ENCODE results near the gene C2orf92.
"Not testable (repeated sequence)": the region's sequence is repeated elsewhere in the genome, so short reads cannot be mapped to it uniquely, and the experiment has no call there.

C2orf92 gene

DNA sequence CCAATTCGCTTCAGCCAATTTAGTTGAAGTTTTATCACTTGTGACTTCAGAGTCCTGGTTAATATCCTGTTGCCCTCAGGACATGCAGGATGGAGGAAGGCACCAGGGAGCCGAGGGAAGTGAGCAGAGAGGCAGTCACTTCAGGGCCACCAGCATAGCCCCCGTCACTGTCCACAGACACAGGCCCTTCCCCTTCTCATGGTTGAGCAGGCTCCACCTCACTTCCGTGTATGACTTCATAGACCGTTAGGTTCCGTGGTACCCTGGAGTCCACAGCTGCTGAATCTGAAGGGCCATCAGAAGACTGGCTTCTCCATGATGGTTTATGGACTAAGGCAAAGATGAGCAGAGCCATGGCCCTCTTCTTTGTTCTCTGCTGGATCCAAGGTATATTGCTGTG, at the start of gene C2orf92:
C2orf92 (plus strand) TSS at position 266 of the 400 bp plus-strand sequence; CDS start at position 342, 76 bp downstream.
- in situ Hi-C loops (cut with MboI; ENCODE audit: low sequenced_read_pairs), result loop anchor here (25.0 kb wide), 1 partner anchor 1607 kb away; no protein-coding TSS in a partner anchor

DNA sequence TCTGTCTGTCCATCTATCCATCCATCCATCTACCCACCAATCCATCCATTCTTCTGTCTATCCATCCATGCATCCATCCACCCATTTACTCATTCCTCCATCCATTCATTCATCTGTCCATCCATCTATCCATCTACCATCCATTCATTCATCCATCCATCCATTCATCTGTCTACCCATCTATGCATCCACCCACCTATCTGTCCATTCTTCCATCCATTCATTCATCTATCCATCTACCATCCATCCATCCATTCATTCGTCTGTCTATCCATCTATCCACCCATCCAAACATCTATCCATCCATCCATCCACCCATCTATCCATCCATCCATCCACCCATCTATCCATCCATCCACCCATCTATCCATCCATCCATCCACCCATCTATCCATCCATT, 49.0 kb upstream of the C2orf92 start:
- in situ Hi-C loops (cut with MboI; ENCODE audit: low sequenced_read_pairs), result not testable (repeated sequence)

DNA sequence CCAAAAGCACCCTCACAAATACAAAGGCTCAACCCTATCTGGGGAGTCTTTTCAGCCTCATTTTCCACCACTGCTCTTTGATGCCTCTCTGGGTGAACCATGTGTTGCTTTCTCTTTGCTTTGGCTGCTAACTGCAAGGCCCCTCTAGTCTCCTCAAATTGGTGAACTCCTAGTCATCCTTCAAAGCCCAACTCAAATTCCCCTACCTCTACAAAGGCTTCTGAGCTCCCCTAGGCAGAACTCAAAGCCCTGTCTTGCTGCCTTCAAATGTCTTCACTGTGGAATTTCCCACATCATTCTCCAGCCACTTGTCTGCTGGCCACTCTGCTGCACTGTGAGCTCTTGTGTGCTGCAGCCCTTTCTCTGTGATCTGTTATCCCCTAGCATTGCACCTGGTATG, 46.5 kb upstream of the C2orf92 start:
- in situ Hi-C loops (cut with MboI; ENCODE audit: low sequenced_read_pairs), result not testable (repeated sequence)

DNA sequence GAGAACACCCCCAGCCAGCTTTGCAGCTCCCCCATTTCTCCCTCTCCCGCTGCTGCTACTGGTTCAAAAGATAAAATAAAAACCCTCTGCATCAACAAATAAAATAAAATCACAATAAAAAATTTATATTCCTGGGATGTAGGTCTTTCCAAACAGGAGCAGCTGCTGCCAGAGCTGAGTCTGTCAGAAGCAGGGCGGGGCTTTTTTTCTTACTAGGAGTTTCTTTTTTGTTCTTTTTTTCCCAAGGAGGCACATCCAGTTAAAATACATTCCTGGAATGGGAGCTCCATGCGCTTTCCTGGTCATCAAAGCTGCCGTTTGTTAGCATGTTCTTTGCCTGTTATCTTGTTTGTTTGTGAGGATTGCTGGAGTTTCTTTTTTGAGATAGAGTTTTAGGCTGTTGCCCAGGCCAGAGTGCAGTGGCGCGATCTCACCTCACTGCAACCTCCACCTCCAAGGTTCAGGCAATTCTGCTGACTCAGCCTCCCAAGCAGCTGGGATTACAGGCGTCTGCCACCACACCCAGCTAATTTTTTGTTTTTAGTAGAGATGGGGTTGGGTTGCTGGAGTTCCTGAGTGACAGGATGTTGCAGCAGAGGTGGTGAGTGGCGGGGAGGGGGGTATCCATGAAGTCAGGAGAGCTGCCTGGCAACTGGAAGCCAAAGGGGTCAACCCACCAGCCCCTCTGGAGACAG, 44.0 kb upstream of the C2orf92 start:
- in situ Hi-C loops (cut with MboI; ENCODE audit: low sequenced_read_pairs), result not testable (repeated sequence)

DNA sequence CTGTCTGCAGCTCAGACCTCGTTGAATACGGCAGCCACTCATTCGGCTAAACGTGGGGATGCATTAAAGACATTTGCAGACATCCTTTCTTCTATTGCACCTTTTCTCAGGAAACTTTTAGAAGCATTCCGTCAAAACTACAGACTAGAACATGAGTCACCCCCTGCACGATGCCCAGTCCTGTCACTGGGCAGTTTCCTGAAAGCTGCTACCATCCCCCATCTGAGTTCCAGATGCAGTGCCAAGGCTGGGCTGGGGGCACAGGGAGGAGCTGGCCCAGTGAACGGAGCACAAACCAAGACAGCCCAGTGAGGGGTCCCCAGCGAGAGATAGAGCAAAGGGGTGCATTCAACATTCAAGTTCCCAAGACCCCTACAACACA, 43.5 kb upstream of the C2orf92 start:
- in situ Hi-C loops (cut with MboI; ENCODE audit: low sequenced_read_pairs), result not testable (repeated sequence)

DNA sequence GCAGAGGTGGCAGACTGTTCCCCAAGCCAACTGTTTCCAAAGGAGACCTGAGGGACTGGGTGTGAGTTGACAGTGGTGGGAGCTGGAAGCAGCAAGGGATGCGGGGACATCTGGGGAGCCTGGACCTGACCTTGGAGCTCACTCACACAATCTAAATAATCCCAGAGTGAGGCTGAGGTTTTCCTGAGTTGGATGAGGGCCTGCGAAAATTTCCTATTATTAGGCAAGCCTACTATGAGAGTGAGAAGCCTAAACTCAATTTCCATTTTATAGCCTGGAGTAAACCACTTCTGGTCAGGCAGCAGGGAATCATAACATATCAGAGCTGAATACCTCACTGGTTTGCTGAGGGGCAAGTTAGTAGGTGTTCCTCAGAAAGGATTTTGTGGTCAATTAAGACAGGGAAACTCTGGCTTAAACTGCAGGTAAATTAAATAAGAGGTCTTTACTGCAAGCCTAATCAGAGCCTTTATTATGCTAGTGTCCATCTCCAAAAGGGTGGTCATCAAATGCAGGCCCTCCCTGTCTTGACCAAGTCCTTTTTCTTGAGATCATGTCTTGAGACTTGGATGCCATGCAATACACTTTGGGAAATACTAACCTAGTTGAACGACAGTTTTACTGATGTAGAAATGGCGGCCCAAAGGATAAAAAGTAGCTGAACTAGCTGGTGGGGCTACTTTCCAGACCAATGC, 25.3 kb upstream of the C2orf92 start:
- in situ Hi-C loops (cut with MboI; ENCODE audit: low sequenced_read_pairs), result no loop called here

DNA sequence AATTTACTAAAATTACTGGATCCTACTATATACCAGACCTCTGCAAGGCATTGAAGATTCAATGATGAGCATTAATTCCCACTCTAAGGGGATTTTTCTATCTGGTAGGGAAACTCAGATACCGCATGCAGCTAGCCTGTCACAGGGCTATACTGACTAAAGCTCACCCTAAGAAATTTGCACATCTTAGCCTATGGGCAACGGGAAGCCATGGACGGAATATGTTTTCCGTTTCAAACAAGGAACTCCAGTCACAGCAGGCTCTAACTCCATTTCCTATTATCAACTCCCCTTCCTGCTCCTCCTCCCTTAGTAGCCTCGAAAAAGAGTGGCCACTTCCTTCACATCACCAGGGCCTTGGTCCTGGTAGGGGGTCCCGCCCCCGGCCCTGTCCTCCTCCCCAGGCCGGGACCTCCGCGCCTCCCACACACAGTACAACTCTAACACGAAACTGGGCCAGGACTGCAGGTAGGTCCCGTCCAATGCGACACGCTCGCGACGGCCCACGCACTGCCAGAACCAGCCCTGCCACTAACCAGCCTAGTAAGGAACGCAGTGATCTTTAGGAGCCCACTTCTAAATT, 24.3 kb upstream of the C2orf92 start:
- in situ Hi-C loops (cut with MboI; ENCODE audit: low sequenced_read_pairs), result no loop called here

DNA sequence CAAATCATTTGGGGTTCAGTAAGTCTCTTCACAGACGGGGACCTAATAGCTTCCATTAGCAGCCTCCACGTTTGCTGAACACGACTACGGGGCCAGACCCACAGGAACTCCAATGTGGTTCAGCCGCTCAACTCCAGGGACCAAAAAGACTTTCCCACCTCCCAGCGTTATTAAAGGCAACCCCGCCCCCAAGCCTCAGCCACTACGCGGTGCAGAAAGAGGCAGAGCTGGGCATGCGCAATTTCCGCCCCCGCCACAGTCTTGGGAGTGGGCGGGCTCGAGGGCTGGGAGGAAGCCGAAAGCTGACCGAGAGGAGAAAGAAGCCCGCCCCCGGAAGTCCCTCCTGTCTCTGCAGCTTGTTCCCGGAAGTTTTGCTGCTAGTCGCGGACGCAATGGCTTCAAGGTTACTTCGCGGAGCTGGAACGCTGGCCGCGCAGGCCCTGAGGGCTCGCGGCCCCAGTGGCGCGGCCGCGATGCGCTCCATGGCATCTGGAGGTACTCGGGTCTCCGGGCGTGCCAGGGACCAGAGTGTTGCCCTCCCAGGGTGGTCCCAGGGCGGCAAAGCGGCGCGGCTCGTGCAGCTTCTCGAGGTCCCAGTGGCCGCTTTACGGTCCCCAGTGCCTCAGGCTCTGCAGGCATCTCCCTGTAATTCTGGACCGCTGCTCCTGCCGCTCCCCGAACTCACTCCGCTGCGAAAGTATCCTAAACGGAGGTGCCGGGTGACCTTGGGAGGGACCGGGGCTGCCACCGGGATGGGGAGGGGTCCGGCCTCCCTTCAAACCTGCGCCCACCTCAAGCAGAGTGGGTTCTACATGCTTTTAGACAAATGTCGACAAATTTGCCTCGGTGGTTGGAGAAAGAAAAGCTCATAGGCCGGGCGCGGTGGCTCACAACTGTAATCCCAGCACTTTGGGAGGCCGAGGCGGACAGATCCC, 23.6 kb upstream of the C2orf92 start, which contains the start of gene COX5B:
COX5B (plus strand) TSS at position 368 of the 935 bp plus-strand sequence; CDS start at position 393, 25 bp downstream.
- in situ Hi-C loops (cut with MboI; ENCODE audit: low sequenced_read_pairs), result no loop called here

DNA sequence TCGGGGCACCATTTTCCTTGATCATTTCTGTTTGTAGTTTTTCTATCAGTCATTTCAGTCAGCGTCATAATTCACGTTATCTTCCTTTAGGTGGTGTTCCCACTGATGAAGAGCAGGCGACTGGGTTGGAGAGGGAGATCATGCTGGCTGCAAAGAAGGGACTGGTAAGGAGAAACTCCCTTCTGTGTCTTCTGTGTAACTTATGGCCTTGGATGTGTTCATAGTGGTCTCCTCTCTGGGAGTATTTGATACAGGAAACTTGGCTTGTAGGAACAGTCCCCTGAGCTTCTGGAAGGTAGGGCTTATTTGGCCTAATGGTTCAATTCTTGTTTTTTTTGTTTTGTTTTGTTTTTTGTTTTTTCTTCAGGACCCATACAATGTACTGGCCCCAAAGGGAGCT, 22.5 kb upstream of the C2orf92 start:
- in situ Hi-C loops (cut with MboI; ENCODE audit: low sequenced_read_pairs), result no loop called here

DNA sequence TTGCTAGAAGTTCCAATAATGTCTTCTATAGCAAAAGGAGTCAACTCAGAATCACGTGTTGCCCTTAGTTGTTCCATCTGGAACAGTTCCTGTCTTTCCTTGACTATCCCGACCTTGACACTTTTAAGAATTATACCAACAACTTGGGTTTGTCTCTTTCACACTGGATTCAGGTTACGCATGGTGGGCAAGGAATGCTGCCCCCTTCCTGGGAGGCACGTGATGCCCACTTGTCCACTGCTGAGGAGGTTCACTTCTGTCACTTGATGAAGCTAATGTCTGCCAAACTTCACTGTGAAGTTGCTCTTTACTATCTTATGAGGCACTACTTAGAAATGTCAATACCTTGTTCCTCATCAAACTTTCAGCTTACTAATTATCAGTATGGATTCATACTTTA, 18.4 kb upstream of the C2orf92 start:
- in situ Hi-C loops (cut with MboI; ENCODE audit: low sequenced_read_pairs), result loop anchor here (25.0 kb wide), 1 partner anchor 1589 kb away; no protein-coding TSS in a partner anchor

DNA sequence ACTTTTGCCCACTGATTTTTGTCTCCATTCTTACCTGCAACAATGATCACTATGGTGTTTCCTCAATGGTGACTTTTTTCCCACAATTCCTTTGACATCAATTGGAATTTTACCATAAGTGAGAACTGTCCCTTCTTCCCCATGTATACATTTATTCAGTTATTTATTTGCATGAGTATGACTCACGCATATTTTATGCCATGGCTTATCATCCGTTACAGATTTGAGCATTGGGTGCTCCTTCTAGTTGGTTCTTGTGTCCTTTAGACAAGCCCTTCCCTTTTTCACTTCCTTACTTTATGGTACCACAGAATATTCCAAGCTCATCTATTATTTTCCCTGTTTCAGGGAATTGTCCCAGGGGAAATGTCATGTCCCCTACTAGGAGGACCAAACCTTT, 16.0 kb upstream of the C2orf92 start:
- in situ Hi-C loops (cut with MboI; ENCODE audit: low sequenced_read_pairs), result loop anchor here (25.0 kb wide), 1 partner anchor 1591 kb away; no protein-coding TSS in a partner anchor

DNA sequence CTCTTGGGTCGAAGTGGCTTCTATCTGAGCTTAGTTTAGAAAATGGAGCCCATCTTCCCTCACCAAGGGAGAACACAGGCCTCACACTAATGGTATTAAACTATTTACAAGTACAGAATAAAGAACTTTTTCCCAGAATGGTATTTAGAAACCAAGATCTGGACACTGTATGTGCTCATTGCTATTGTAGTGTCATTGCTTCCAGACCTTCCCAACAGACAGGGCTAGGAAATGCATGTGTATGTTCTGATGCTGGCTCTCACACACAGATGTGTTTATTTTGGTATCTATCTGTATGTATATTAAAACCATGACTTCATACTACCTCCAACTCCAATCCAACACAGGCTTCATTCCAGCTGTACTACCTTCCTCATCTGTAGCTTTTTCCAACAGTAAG, 15.6 kb upstream of the C2orf92 start:
- in situ Hi-C loops (cut with MboI; ENCODE audit: low sequenced_read_pairs), result loop anchor here (25.0 kb wide), 1 partner anchor 1592 kb away; no protein-coding TSS in a partner anchor

DNA sequence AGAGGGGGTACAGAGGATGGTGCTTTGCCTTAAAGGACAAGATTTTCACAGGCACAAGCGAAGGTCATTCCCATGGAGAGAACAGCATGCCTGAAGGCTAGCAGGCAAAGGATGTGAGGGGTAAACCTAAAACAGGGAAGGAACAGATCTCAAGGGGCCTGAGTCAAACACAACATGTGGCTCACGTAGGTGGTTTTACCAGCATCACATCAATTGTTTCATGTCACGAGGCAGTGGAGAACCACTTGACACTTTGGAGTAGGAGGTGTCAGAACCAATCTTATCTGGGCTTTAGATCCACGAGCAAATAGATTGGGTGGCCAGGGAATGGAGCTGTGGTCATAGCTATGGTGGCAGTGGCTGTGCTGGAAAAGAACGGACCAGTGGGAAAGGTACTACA, 15.2 kb upstream of the C2orf92 start:
- in situ Hi-C loops (cut with MboI; ENCODE audit: low sequenced_read_pairs), result loop anchor here (25.0 kb wide), 1 partner anchor 1592 kb away; no protein-coding TSS in a partner anchor

DNA sequence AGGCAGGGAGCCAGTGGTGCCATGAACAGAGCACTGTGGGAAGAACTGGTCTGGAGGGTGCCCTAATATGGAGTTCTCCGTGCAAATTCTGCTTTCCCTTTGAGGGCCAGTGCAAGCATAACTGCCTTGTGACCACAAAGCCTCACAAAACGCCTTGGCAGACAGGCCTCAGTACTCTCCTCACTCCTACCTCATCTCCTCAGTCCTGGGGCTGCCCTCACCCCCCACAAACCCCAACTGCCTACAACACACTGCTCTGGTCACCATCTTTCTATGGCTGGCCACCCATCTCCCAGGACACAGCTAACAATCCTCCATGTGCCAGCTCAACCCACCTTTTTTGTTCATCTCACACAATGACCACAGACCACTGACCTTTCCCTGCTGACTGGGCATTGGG, 14.7 kb upstream of the C2orf92 start:
- in situ Hi-C loops (cut with MboI; ENCODE audit: low sequenced_read_pairs), result loop anchor here (25.0 kb wide), 1 partner anchor 1592 kb away; no protein-coding TSS in a partner anchor

DNA sequence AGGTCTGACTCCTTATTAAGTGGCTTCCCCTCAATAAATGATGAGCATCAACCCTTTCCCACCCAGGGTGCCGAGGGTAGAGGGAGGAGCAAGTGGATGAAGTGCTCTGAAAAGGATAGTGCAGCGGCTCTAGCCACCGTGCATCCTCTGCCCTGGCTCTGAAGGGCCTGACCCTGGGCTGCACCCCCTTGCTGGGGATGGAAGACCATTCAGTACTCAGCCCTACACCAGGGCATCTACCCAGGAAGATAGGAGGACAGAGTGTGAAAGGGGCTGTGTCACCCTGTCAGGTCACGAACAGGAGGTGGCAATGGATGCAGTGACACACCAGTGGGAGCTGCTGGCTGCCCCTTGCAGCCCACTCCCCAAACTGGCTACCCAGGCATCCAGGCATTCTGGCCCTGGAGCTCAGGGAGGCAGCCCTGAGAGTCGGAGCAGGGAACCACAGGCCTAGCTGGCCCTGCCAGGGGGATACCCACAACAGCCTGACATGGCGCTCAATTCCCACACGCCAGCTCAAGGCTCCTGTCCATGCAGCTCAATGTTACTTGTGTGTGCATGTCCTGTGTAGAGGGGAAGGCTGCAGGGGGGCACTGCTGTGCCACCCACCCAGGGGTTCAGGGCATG, 13.3 kb upstream of the C2orf92 start:
- in situ Hi-C loops (cut with MboI; ENCODE audit: low sequenced_read_pairs), result loop anchor here (25.0 kb wide), 1 partner anchor 1594 kb away; no protein-coding TSS in a partner anchor

DNA sequence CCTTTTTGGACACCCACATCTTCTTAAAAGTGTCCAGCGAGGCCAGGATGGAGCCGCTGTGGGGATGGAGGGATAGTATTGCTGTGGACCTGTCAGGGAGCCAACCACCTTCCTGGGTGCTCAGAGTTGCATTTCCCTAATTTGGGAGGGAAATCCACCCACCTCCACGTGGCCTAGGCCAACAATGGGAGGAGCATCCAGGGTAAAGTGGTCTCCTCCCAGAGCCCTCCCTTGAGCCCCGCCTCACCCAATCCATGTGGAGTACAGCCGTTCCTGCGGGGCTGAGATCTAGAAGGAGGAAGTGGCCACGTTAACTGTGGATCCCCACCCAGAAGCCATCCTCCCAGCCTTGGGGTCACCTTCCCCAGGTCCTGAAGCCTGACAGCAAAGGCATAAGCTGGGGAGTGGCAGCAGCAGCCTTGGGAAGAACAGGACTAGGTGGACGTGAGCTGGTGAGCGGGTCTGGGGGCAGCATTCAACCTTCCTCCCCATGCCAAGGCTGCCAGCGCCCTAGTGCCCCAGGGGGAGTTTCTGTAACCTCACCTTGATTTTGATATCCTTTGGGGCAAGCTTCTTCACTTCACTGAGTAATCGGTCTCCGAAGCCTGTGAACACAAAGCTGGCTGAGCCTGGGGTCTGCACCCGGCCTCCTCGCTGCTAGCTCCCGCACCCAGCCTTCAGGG, 12.5 kb upstream of the C2orf92 start:
- in situ Hi-C loops (cut with MboI; ENCODE audit: low sequenced_read_pairs), result loop anchor here (25.0 kb wide), 1 partner anchor 1595 kb away; no protein-coding TSS in a partner anchor

DNA sequence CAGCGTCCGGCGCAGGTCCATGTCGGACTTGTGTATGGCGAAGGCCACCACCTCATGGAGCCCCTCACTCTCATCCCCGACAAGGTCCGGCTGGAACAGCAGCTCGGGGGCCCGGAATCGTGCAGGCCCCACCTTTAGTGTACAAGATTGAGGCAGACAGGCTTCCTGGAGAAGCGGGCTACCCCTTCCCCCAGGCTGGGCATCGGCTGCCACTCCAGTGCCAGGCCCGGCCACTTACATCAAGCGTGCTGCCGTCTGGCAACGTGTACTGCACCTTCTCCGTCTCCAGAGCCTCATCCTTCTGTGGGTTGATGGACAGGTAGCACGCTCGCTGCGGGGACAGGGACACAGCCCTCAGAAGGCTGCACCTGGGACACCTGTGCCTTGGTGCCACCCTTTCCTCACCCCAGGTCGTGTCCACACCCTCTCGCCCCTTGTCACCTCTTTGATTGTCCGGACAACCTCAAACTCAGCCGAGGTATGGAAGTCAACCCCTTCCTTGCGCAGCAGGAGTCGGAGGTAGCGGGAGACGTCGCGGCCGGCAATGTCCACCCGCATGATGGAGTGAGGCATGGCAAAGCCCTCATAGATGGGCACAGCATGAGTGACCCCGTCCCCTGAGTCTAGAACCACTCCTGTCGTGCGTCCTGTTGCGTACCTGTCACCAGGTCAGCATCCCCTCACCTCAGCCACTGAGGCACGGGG, 11.4 kb upstream of the C2orf92 start:
- in situ Hi-C loops (cut with MboI; ENCODE audit: low sequenced_read_pairs), result loop anchor here (25.0 kb wide), 1 partner anchor 1596 kb away; no protein-coding TSS in a partner anchor

DNA sequence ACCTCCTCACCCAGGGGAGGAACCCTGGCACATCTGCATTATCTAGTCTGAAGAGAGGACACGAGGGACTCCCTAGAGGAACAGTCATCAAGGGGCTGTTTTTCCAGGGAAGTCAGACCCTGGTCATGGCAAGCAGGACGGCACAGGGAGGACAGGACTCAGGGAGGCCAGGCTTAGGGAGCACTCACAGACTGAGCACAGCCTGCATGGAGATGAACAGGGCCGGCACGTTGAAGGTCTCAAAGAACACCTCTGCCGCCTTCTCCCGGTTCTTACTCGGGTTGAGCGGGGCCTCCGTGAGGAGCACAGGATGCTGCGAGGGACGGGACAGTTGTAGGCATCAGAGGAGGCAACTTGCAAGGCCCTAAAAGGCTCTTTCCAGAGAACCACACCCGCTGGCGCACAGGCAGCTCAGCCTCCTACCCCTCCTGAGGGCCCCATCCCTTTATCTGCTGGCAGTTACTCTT, 10.8 kb upstream of the C2orf92 start:
- in situ Hi-C loops (cut with MboI; ENCODE audit: low sequenced_read_pairs), result loop anchor here (25.0 kb wide), 1 partner anchor 1596 kb away; no protein-coding TSS in a partner anchor

All from HL-60/S4 treated with phorbol 12-myristate 13-acetate at 8.2 ng/mL for 4 days and 3 days (cell line).